DMS79 (cell line): ENCODE data around the gene ADM5.
"Not testable (repeated sequence)": the region's sequence is repeated elsewhere in the genome, so short reads cannot be mapped to it uniquely, and the experiment has no call there.

Experiments used
- DNase-seq: peaks from one replicate; lab custom pipeline; 2025; lab: John Stamatoyannopoulos, UW

The ADM5 gene

GRCh38 chr19:49701271-49701786, 11.9 kb downstream of the ADM5 start:
- DNase-seq: no peak

DNA sequence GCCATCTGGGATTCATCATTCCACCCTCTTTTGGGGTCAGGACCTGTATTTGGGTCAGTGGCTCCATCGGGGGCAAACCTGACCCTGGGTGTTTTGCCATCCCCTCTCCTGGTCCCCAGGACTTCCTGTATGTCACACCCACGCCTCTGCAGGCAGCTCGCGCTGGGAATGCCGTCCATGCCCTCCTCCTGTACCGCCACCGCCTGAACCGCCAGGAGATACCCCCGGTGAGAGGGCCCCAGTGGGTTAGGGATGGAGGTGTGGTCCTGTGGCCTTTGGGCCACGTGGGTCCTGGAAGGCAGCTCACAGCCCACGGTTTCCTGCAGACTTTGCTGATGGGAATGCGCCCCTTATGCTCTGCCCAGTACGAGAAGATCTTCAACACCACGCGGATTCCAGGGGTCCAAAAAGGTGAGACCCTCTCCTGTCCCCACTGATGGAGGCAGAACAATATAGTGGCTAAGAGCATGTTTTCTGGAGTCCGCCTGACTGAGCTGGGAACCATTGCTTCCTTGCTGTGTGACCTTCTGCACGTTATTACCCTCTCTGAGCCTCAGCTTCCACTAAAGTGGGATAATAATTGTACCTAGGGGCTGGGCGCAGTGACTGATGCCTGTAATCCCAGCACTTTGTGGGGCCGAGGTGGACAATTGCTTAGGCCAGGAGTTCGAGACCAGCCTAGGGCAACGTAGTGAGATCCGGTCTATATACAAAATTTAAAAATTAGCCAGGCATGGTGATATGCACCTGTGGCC, 15.7 kb downstream of the ADM5 start:
- no peak for DNase-seq

DNA sequence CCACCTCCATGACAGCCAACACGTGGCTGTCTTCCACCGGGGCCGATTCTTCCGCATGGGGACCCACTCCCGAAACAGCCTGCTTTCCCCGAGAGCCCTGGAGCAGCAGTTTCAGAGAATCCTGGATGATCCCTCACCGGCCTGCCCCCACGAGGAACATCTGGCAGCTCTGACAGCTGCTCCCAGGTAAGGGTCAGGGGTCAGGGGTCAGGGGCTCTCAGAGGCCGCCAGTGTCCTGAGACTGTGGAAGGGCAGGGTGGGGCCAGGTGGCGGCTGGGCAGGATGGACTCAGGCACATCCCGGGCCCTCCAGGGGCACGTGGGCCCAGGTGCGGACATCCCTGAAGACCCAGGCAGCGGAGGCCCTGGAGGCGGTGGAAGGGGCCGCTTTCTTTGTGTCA, 16.5 kb downstream of the ADM5 start:
- DNase-seq: no peak

- no peak for DNase-seq
These were observed 21.1 kb downstream of the ADM5 start for GRCh38 chr19:49710372-49710951.

GRCh38 chr19:49712397-49712859, 23.0 kb downstream of the ADM5 start:
- no peak for DNase-seq

GRCh38 chr19:49713236-49713845, 23.9 kb downstream of the ADM5 start:
- DNase-seq: no peak

DNA sequence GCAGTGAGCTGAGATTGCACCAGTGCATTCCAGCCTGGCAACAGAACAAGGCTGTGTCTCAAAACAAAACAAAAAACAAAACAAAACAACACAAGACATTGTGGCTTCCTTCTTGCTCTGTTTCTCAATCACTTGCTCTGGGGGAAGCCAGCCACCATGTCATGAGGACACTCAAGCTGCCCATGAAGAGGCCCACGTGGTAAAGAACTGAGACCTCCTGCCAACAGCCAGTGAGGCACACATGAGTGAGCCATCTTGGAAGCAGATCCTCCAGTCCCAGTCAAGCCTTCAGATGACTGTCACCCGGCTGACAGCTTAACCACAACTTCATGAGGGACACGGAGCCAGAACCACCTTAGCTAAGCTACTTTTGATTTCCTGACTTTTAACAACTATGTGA, 26.8 kb downstream of the ADM5 start:
- peak; percentile 15 for DNase-seq

DNA sequence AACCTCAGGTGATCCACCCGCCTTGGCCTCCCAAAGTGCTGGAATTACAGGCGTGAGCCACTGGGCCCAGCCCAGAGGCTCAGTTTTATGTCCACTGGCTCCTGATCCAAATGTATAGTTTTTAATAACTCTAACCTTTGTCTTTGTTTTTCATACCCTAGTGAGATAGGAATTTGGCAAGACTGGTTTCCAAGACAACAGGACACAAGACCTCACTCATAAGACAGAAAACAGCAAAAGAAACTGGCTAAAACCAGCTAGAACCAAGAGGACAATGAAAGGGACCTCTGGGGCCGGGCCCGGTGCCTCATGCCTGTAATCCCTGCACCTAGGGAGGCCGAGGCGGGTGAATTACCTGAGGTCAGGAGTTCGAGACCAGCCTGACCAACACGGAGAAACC, 29.1 kb downstream of the ADM5 start:
- no peak for DNase-seq

- DNase-seq: no peak
These were observed 29.6 kb downstream of the ADM5 start for GRCh38 chr19:49718991-49719390.

DNA sequence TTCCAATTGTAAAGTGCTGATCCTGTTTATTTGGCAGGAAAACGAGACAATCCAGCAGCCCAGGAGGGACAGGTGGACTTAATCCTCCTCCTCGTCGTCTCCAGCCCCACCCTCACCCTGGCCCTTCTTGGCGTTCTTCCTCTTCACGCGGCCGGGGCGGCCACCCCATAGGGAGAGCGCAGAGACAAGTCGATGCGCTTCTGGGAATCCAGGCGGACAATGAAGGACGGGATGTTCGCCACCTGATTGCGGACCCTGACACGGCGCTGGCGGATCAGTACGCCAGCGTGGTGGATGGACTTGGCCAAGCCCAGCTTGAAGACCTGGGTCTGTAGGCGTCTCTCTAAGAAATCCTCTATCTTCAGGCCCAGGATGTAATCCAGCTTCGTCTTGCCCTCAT, 30.0 kb downstream of the ADM5 start:
- not testable (repeated sequence) for DNase-seq

DNA sequence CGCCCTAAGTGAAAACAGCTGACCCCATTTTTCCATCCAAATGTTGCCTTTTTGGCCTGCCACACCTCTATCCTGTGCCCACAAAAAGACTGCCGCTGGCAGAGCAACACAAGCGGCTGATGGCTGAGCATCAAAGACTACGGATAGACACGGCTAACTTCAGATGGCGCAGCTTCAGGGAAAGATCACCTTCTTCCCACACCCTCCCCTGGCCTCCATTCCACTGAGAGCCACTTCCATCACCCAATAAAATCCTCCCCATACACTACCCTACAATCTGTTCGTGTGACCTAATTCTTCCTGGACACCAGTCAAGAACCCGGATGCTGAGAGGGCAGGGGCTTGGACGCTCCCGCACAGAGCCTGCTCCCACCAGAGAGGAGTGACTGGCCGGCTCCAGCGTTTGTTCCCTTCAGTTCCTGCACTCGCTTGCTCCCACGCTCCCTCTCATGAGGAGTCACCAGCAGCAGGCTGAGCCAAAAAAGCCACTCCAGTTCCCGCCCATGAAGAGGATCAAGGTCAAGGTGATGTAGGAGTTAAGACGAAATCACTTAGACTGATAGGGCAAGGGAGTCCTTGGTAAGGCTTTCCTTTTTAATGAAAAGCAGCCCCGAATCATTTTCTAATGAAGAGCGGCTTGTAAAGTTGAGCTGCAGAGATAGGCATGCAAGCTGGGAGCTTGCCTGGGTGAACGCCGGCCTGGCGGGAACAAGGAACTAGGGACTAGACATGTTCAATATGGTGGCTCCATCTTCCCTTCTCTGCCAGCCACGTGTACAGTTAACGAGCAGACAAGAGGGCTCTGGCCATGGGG, 38.0 kb downstream of the ADM5 start:
- no peak for DNase-seq

DNA sequence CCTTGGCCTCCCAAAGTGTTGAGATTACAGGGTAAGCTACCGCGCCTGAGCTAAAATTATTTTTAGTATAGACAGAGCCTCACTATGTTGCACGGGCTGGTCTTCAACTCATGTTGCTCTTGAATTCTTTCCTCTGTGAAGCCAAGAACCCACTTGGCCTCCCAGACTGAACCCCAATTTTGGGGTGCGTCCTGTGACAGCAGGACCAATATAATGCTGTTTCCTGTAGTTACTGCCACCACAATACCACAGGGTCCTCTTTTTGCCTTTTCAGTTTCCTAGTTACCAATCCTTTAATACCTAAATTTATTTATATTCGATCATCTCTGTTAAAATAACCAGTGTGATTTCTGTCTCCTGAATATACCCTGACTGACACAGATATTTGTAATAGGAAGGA, 40.8 kb downstream of the ADM5 start:
- DNase-seq: no peak

DNA sequence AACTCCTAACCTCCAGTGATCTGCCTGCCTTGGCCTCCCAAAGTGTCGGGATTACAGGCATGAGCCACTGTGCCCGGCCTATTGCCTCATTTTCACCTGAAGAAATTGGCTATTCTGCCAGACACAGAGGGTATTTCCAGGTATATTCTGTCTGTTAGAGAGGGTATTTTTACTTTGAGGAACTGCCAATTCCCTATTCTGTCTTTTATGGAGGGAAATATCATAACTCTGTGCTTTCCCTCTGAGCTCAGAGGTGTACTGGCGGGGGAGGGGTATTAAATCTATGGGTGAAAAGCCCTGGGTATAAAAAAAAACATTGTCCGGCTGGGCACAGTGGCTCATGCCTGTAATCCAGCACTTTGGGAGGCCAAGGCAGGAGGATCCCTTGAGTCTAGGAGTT, 48.9 kb downstream of the ADM5 start:
- no peak for DNase-seq

GRCh38 chr19:49739098-49739497, 49.7 kb downstream of the ADM5 start:
- no peak for DNase-seq

DNA sequence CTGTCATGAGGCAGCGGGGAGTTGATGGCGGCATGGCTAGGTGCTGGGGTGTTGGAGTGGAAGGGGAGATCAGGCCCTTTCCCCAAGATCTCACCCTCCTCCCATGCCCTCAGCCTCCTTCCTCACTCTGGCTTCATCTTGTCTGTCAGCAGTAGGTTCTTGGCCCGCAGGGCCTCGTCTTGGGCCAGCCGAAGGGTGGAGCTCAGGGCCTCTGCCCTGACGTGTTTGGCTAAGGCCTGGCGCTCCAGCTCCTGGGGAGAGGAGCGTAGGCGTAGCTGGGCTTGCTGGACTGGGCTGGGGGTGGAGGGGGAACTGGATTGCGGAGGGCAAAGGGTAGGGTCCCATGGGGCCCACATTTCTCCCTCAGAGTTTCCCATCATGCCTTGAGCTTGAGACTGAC, 50.5 kb downstream of the ADM5 start:
- no peak for DNase-seq
